Activated CD4-positive, alpha-beta T cell treated with anti-CD3 and anti-CD28 coated beads for 36 hours (primary cell): ENCODE data around the gene GAR1. TPM values are rescaled to one million over a fixed set of nuclear protein-coding genes. Genes with fewer than 3 reads are reported as not detected.
A peak's percentile ranks its signal among the peaks of the same experiment; 100 is the strongest.
"Not testable (repeated sequence)": the region's sequence is repeated elsewhere in the genome, so short reads cannot be mapped to it uniquely, and the experiment has no call there.

Experiments
- ATAC-seq: fragments of 200-7000 bp; cut with Tn5 transposase; one replicate; pipeline ENCODE4 v1.10.0; 2021; ENCODE audit warnings: mild to moderate bottlenecking, moderate library complexity
- CTCF ChIA-PET: fragments of 350-600 bp; sonication (Branson Sonifier 250); formaldehyde crosslinking; loops from one replicate; lab custom pipeline; 2021; ENCODE audit warnings: antibody characterized with exemption; lab: Charles Lee
- POLR2A ChIA-PET: fragments of 350-600 bp; sonication (Branson Sonifier 250); formaldehyde crosslinking; loops from one replicate; lab custom pipeline; 2021; ENCODE audit warnings: antibody characterized with exemption, inconsistent platforms; lab: Charles Lee
- DNase-seq: peaks from one replicate; pipeline ENCODE4 v3.0.0-alpha.2; 2020
- H3K27ac Mint-ChIP-seq: one replicate; pipeline ENCODE4 v1.8.0; 2021; ENCODE audit warnings: mixed read lengths
- H3K27me3 Mint-ChIP-seq: one replicate; pipeline ENCODE4 v1.8.0; 2021; ENCODE audit warnings: mixed read lengths
- H3K36me3 Mint-ChIP-seq: one replicate; pipeline ENCODE4 v1.8.0; 2021; ENCODE audit warnings: low read depth, mixed read lengths
- H3K4me1 Mint-ChIP-seq: one replicate; pipeline ENCODE4 v1.8.0; 2021; ENCODE audit warnings: mixed read lengths
- H3K4me3 Mint-ChIP-seq: one replicate; pipeline ENCODE4 v1.8.0; 2021; ENCODE audit warnings: mild to moderate bottlenecking, moderate library complexity, mixed read lengths
- H3K9me3 Mint-ChIP-seq: one replicate; pipeline ENCODE4 v1.8.0; 2021; ENCODE audit warnings: low read depth, mixed read lengths
- intact Hi-C, 2 experiments: fragments of 100-400 bp; cut with DNase I in 1 of 2; cut with micrococcal nuclease in 1 of 2; formaldehyde crosslinking; loops; one replicate each; pipeline versions ENCODE4 v1.14.2 to v1.15.1; 2022 to 2024; cut with DNase I, micrococcal nuclease
- total RNA-seq, 2 experiments: library from RNA; stranded (reverse); gene quantifications; one replicate each; pipeline ENCODE4 v1.2.3, GENCODE V29; 2021

GAR1 gene
- total RNA-seq = 10 to 100 TPM; 37.4 to 42.2 TPM

DNA sequence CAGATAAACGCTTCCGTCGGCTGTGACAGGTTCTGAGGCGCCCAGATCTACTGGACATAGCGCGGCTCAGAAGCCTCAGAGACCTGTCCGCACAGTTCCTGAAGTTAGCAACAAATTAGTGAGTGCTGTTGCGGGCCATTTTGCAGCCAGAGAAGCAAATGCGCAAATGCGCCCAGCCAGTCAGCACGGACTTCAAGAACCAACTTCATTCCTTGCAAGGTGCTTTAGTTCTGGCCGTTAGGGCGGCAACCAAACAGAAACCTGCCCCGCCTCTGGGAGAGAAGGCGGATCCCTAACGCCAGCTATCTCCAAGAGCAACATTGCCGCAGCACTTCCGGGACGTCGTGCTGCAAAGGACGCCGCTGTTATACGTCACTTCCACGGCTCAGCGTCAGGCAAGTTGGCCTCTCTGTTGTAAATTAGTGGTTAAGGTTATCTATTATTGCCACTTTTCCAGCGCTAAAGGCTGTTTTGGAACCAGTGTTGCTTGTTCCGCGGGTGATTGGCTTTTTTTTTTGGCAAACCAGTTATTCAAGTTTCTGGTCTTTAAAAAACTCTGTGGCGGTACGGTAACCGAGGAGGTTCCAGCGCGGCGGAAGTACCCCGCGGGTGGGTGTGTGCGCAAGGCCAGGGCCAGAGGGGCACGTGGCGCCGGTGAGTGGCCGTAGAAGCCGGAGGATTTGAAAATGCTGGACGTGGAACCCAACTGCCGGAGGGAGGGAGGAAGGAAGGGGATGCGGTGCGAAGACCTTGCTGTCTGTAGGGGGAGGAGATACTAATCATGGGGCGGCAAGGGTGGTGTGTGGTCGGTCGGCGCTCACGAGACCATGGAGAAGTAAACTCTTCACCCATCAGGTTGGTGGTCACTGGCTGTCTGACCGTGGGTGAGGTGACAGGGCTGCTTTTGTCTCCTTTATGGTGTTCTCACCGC is at the start of gene GAR1:
Gene GAR1, plus strand, starts transcription at position 612 of the 931 bp plus-strand sequence. CDS start 403 bp downstream, outside the sequence.
- Mint-ChIP-seq H3K4me3 (peak within 1 kb of the TSS; percentile 99), H3K27me3 (no peaks in the 10 kb centered on the region), H3K4me1 (peaks cover 49% of the 10 kb centered on the region), H3K9me3 (no peaks in the 10 kb centered on the region), H3K27ac (peak within 1 kb of the TSS; percentile 99), H3K36me3 (peaks cover 41% of the 10 kb centered on the region)
- ATAC-seq = peak; percentile 92
- ChIA-PET POLR2A (interaction anchor here (0.7 kb wide), 1 partner anchor 382 kb away, joined by 3 read pairs; the partner anchor contains the start of gene SEC24B), CTCF (interaction anchor here (1.0 to 2.4 kb wide), 3 partner anchors 9 to 22 kb away, joined by 3 to 9 read pairs (median 4); no protein-coding TSS in a partner anchor)
- DNase-seq = peak; percentile 94
- intact Hi-C loops = loop anchor here (1.0 to 10.0 kb wide), 14 partner anchors 85 to 1195 kb away; partner anchors contain the start of genes MCUB (in 2 of the 2), SEC24B (in 2 of the 2), CASP6 (in 1 of the 2) and ELOVL6 (in 1 of the 2)

DNA sequence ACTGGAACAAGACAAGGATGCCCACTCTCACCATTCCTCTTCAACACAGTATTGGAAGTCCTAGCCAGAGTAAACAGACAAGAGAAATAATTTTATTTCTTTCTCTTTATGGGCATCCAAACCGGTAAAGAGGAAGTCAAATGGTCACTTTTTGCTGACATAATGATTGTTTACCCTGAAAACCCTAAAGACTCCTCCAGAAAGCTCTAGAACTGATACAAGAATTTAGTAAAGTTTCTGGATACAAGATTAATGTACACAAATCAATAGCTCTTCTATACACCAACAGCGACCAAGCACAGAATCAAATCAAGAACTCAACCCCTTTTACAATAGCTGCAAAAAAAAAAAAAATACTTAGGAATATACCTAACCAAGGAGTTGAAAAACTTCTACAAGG is 33.5 kb upstream of the GAR1 start:
- H3K4me1 Mint-ChIP-seq, intact Hi-C loops, H3K27me3 Mint-ChIP-seq, ATAC-seq, H3K27ac Mint-ChIP-seq, H3K36me3 Mint-ChIP-seq, H3K4me3 Mint-ChIP-seq, DNase-seq, H3K9me3 Mint-ChIP-seq, CTCF ChIA-PET, POLR2A ChIA-PET: not testable (repeated sequence)

DNA sequence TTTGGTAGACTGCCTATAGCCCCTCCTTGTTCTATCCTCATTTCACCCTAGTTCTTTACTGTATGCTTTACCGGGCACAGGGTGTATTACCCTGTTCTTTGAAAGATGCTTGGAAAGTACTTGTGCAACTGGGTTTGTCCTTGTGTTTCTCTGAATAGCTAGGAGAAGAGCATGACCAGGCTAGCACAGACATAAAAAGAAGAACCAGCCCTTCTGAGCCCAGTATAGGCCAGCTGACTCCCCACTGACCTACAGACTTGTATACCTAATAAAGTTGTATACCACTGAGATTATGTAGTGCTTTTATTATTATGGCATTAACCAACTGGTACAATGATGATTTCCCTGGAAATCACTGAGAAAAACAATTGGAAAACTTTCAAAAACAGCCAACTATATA is 28.7 kb upstream of the GAR1 start:
- CTCF ChIA-PET = no interaction called here
- DNase-seq (no peak), ATAC-seq (no peak)
- Mint-ChIP-seq H3K36me3 (no peaks in the 10 kb centered on the region), H3K27ac (no peak overlapping the region), H3K4me3 (no peak overlapping the region), H3K9me3 (no peaks in the 10 kb centered on the region), H3K27me3 (peaks cover 7% of the 10 kb centered on the region), H3K4me1 (no peaks in the 10 kb centered on the region)
- POLR2A ChIA-PET = interaction anchor here (0.6 kb wide), 1 partner anchor 264 kb away, joined by 4 read pairs; no protein-coding TSS in a partner anchor
- intact Hi-C loops = no loop called here

DNA sequence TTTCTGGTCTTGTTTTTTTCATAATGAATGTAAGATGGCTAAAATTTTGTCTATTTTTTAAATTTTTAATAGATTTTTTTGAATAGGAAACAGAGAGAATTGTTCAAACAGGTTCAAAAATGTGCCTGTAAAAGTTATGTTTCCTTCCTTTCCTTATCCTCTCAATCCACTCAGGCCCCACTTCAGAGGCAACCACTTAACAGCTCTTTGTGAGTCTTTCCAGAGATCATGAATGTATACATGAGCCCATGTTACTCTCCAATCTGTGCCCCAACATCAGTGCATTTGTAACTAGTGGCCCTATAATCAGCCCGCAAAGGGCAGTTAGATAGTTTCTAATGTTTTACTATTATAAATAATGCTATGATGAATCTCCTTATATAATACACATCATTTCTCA is 27.8 kb upstream of the GAR1 start:
- DNase-seq (no peak), ATAC-seq (no peak)
- Mint-ChIP-seq H3K4me3 (no peak overlapping the region), H3K27ac (no peak overlapping the region), H3K27me3 (peaks cover 7% of the 10 kb centered on the region), H3K36me3 (no peaks in the 10 kb centered on the region), H3K4me1 (no peaks in the 10 kb centered on the region), H3K9me3 (no peaks in the 10 kb centered on the region)
- ChIA-PET POLR2A (interaction anchor here (0.6 kb wide), 1 partner anchor 32 kb away, joined by 3 read pairs; no protein-coding TSS in a partner anchor), CTCF (no interaction called here)
- intact Hi-C loops = no loop called here

DNA sequence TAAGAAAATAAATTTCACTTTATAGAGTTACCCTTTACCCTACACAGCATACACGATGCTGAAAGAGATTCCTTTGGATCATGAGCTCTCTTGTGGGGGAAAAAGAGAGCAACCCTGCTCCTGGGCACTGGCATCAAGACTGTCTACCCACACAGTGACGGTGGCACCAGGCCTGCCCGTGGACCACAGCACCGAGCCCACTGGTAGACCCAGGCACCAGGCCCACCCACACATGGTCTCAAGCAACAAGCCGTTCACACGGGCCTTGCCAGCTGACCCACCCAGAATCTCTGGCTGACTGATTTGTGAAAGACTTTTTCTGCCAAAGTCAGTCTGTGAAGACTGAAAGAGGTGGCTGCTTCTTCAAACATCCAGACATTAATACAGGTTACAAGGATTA is 20.5 kb upstream of the GAR1 start:
- H3K27ac Mint-ChIP-seq = no peak overlapping the region
- peaks cover 7% of the 10 kb centered on the region for H3K27me3 Mint-ChIP-seq
- H3K9me3 Mint-ChIP-seq = peaks cover 19% of the 10 kb centered on the region
- ATAC-seq = no peak
- POLR2A ChIA-PET = no interaction called here
- peaks cover 8% of the 10 kb centered on the region for H3K36me3 Mint-ChIP-seq
- H3K4me3 Mint-ChIP-seq = no peak overlapping the region
- CTCF ChIA-PET = interaction anchor here (0.9 kb wide), 1 partner anchor 28 kb away, joined by 3 read pairs; no protein-coding TSS in a partner anchor
- no peaks in the 10 kb centered on the region for H3K4me1 Mint-ChIP-seq
- no peak for DNase-seq
- intact Hi-C loops = no loop called here

DNA sequence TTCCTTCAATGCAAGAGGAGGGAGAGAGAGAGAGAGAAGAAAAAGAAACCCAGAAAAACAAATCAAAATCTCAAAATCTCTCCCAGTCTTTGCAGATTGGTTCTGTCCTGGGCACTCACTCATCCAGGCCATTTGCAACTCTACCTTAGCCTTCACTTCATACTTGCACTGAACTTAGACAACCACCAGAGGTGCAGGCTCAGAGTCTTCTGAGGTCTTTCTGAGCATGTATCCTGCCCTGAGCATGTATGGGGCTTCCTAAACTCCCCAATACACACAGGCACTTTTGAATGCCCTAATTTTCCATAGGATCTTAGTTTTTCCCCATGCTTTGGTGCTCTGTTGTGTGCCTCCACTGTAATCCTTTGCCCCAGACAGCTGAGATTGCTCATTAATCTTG is 16.7 kb upstream of the GAR1 start:
- peaks cover 8% of the 10 kb centered on the region for H3K36me3 Mint-ChIP-seq
- ChIA-PET CTCF (no interaction called here), POLR2A (no interaction called here)
- ATAC-seq (no peak), DNase-seq (no peak)
- H3K27ac Mint-ChIP-seq = no peak overlapping the region
- no peaks in the 10 kb centered on the region for H3K4me1 Mint-ChIP-seq
- peaks cover 18% of the 10 kb centered on the region for H3K9me3 Mint-ChIP-seq
- H3K4me3 Mint-ChIP-seq = no peak overlapping the region
- intact Hi-C loops = no loop called here
- H3K27me3 Mint-ChIP-seq = peaks cover 4% of the 10 kb centered on the region

DNA sequence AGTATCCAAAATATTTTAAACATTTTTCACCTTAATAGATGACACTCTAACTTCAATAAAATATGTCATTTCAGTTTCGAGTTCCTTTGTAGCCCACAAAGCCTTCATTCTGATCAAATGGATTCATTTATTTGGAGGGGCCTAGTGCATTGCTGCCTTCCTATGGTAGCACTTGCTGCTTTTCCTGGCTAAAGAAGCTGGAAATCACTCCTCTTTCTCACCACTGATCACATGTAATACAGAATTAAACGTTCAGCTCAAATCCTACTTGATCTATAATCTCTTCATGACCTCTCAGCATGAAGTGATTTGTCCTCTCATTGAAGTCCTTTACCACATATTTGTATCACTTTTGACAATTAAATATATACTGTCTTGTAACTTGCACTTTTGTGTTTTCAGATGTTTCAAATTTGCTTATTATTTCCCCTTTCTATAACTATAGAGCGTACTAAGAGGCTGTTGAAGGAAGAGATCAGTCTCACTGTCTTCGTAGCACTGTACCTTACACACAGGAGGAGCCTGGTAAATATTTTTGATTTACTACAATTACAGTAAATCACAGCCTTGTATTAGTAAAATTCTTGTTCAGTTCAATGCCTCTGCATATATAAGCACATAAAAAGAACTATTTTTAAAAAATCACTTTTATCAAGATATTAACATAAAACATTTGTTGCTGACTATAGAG is 14.3 kb upstream of the GAR1 start:
- no peak overlapping the region for H3K27ac Mint-ChIP-seq
- no peak overlapping the region for H3K4me3 Mint-ChIP-seq
- POLR2A ChIA-PET = no interaction called here
- H3K27me3 Mint-ChIP-seq = no peaks in the 10 kb centered on the region
- DNase-seq = no peak
- intact Hi-C loops = no loop called here
- H3K36me3 Mint-ChIP-seq = peaks cover 2% of the 10 kb centered on the region
- CTCF ChIA-PET = no interaction called here
- peaks cover 7% of the 10 kb centered on the region for H3K9me3 Mint-ChIP-seq
- no peak for ATAC-seq
- no peaks in the 10 kb centered on the region for H3K4me1 Mint-ChIP-seq

DNA sequence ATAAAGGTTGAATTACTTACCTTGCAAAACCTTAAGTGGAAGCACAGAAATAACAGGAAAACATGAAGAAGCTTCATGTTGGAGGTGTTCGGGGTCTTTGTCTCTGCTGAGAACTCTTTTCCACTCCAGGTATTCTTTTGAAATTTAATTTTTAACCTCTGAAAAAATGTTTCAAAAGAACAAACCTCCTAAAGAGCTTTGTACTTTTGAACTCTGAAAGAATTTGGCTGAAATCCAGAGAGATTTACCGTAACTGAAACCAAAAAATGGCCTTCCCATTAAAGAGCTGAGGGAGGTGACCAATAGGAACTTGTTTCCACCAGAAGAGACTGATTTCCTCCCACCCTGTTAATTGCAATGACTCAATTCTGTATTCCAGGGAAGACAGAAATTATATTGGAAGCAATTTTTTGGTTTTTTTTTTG is 13.7 kb upstream of the GAR1 start, which contains the start of gene CFI:
Gene CFI, minus strand, starts transcription at position 105 of the 425 bp plus-strand sequence. Its CDS starts 28 bp downstream, at position 77.
- ChIA-PET POLR2A (no interaction called here), CTCF (interaction anchor here (1.3 kb wide), 1 partner anchor 71 kb away, joined by 3 read pairs; no protein-coding TSS in a partner anchor)
- Mint-ChIP-seq H3K27me3 (no peaks in the 10 kb centered on the region), H3K4me1 (no peaks in the 10 kb centered on the region), H3K36me3 (no peaks in the 10 kb centered on the region), H3K4me3 (no peak within 1 kb of the TSS), H3K9me3 (peaks cover 2% of the 10 kb centered on the region), H3K27ac (no peak within 1 kb of the TSS)
- no peak for DNase-seq
- intact Hi-C loops = no loop called here
- no peak for ATAC-seq

DNA sequence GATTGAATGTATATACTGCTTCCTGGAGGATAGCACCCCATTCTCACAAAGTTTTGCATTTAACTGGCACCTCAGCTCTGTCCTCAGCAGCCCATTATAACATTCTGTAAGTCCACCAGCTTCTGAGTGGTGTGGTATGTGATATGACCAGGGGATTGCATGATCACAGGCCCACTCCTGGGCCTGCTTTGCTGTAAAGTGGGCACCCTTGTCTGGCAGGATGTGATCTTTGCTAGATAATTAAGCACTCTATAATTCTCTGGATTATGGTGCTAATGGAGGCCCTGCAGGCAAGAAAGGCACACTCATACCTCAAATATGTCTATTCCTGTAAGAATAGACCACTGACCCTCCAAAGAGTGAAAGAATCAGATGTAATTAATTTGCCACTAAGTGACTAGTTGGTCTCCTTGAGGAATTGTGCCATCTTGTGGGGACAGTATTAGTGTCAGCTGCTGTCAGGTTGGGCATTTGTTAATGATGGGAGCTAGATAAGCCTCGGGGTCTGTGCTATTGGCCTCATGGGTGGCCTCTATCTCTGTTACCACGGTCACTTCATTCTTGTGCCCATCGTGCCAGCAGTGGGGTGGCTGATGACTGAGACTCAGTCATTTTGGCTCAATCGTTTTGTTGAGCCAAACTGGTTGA is 11.5 kb upstream of the GAR1 start:
- peaks cover 2% of the 10 kb centered on the region for H3K27me3 Mint-ChIP-seq
- H3K27ac Mint-ChIP-seq = no peak overlapping the region
- intact Hi-C loops = loop anchor here (1.0 to 2.0 kb wide), 2 partner anchors 381 to 382 kb away; no protein-coding TSS in a partner anchor
- CTCF ChIA-PET = interaction anchor here (0.6 to 1.2 kb wide), 5 partner anchors 39 to 976 kb away, joined by 3 to 5 read pairs (median 3); no protein-coding TSS in a partner anchor
- H3K36me3 Mint-ChIP-seq = no peaks in the 10 kb centered on the region
- no peak overlapping the region for H3K4me3 Mint-ChIP-seq
- peak; percentile 25 for DNase-seq
- ATAC-seq = no peak
- POLR2A ChIA-PET = no interaction called here
- no peaks in the 10 kb centered on the region for H3K4me1 Mint-ChIP-seq
- H3K9me3 Mint-ChIP-seq = no peaks in the 10 kb centered on the region

DNA sequence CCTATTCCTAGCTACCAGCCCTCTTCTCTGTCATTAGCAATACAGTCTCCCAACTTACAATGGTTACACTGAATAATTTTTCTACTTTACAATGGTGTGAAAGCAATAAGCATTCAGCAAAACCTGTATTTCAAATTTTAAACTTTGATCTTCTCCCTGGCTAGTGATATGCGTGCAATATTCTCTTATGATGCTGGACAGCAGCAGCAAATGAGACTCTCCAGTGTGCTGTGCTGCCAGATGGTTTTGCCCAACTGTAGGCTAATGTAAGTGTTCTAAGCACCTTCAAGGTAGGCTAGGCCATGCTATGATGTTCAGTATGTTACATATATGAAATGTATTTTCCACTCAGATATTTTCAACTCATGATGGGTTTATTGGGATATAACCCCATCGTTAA is 5.9 kb upstream of the GAR1 start:
- H3K36me3 Mint-ChIP-seq = no peaks in the 10 kb centered on the region
- H3K4me3 Mint-ChIP-seq = no peak overlapping the region
- H3K27ac Mint-ChIP-seq = no peak overlapping the region
- ChIA-PET CTCF (interaction anchor here (0.6 kb wide), 2 partner anchors 309 to 377 kb away, joined by 3 read pairs; no protein-coding TSS in a partner anchor), POLR2A (no interaction called here)
- intact Hi-C loops = loop anchor here in 1 of 2 experiments (10.0 kb wide), 1 partner anchor 135 kb away; no protein-coding TSS in a partner anchor
- ATAC-seq (no peak), DNase-seq (no peak)
- H3K4me1 Mint-ChIP-seq = peaks cover 4% of the 10 kb centered on the region
- peaks cover 4% of the 10 kb centered on the region for H3K27me3 Mint-ChIP-seq
- no peaks in the 10 kb centered on the region for H3K9me3 Mint-ChIP-seq
